HepG2 (cell line): ENCODE measurements around the gene TMEM190. TPM values are rescaled to one million over a fixed set of nuclear protein-coding genes. Genes with fewer than 3 reads are reported as not detected.

Source experiments
- ATAC-seq: fragments of 200-7000 bp; cut with Tn5 transposase; 3 replicates; pipeline ENCODE4 v1.9.1; 2020; ENCODE audit warnings: mild to moderate bottlenecking, moderate library complexity
- BruUV-seq: library from RNA; stranded (reverse); fragments of 400-500 nt; replicated peaks from 2 replicates; lab custom pipeline; 2021; lab: Mats Ljungman, UMichigan
- CTCF ChIA-PET: fragments of 300-600 bp; formaldehyde crosslinking; extraction: SDS; loops from one replicate; lab custom pipeline; 2021; ENCODE audit warnings: low total read pairs, inconsistent platforms, low intra/inter-chr PET ratio; lab: Yijun Ruan, JAX
- POLR2A ChIA-PET: fragments of 350-600 bp; sonication (Branson Sonifier 250); formaldehyde crosslinking; loops from one replicate; lab custom pipeline; 2020; ENCODE audit warnings: antibody characterized with exemption, inconsistent platforms; lab: Yijun Ruan, JAX
- DNase-seq: peaks from one replicate; pipeline ENCODE4 v3.0.0-alpha.2; 2015; ENCODE audit warnings: low spot score
- FAIRE-seq: peaks from 3 replicates; lab custom pipeline; 2011; peaks lifted over from hg19 to GRCh38; lab: Jason Lieb, UNC
- H2AFZ ChIP-seq: one replicate; pipeline ENCODE4 v1.6.1; 2011; ENCODE audit warnings: low read length, inconsistent platforms
- H3K27ac ChIP-seq: fragments of 300-600 bp; 3 replicates; pipeline ENCODE4 v1.8.0; 2011; ENCODE audit warnings: mixed run types, mild to moderate bottlenecking, mixed read lengths, low read length, inconsistent platforms; ENCODE audit not compliant: insufficient read depth; ENCODE audit errors: extremely low read length
- H3K27me3 ChIP-seq, 2 experiments: fragments of 200-600 bp in 1 of 2; 2 replicates in 1 of 2; 3 replicates in 1 of 2; pipeline versions ENCODE4 v1.6.0 to v1.8.0; 2011; ENCODE audit warnings: low read length in 2 of 2, mild to moderate bottlenecking in 2 of 2, moderate library complexity in 2 of 2, inconsistent platforms in 1 of 2; ENCODE audit not compliant: insufficient read depth in 2 of 2, control insufficient read depth in 1 of 2
- H3K36me3 ChIP-seq, 2 experiments: fragments of 200-600 bp in 1 of 2; replicated peaks in 1 of 2; 2 replicates in 1 of 2; 3 replicates in 1 of 2; pipeline versions ENCODE4 v1.5.1 to v1.8.0; 2011; ENCODE audit warnings: low read length in 2 of 2, inconsistent platforms in 1 of 2; ENCODE audit not compliant: insufficient read depth in 2 of 2, control insufficient read depth in 1 of 2
- H3K4me1 ChIP-seq: 2 replicates; pipeline ENCODE4 v1.5.1; 2012; ENCODE audit warnings: low read length, inconsistent platforms; ENCODE audit not compliant: insufficient read depth
- H3K4me2 ChIP-seq: 2 replicates; pipeline ENCODE4 v1.6.0; 2011; ENCODE audit warnings: low read depth, low read length, inconsistent platforms
- H3K4me3 ChIP-seq, 3 experiments: fragments of 200-600 bp in 1 of 3; sonication (generic), shearing (Covaris generic) in 1 of 3; replicated peaks in 1 of 3; 2 replicates each; pipeline ENCODE4 v1.5.1; 2011 to 2016; ENCODE audit warnings: low read length in 3 of 3, inconsistent platforms in 2 of 3, low read depth in 2 of 3, mild to moderate bottlenecking in 2 of 3, control low read depth in 1 of 3, mixed read lengths in 1 of 3; ENCODE audit not compliant: insufficient read depth in 1 of 3
- H3K79me2 ChIP-seq: one replicate; pipeline ENCODE4 v1.6.1; 2011; ENCODE audit warnings: low read length, inconsistent platforms; ENCODE audit not compliant: insufficient read depth
- H3K9ac ChIP-seq: 2 replicates; pipeline ENCODE4 v1.6.0; 2011; ENCODE audit warnings: mild to moderate bottlenecking, low read depth, low read length, inconsistent platforms; ENCODE audit not compliant: insufficient read depth
- H3K9me3 ChIP-seq: 2 replicates; pipeline ENCODE4 v1.5.1; 2012; ENCODE audit warnings: mild to moderate bottlenecking, low read length
- H4K20me1 ChIP-seq: 2 replicates; pipeline ENCODE4 v1.6.0; 2011; ENCODE audit warnings: inconsistent platforms, mild to moderate bottlenecking, low read length, moderate library complexity; ENCODE audit not compliant: insufficient read depth
- AHR ChIP-seq: IDR thresholded peaks from 2 replicates; pipeline ENCODE4 v1.6.1; 2018; ENCODE audit warnings: missing genetic modification reagents, missing compliant biosample characterization
- FOSL1 ChIP-seq: sonication (generic); formaldehyde crosslinking; IDR thresholded peaks from 2 replicates; pipeline ENCODE4 v1.9.0; 2021; ENCODE audit warnings: missing genetic modification reagents, borderline replicate concordance
- FOXM1 ChIP-seq: sonication (generic); formaldehyde crosslinking; IDR thresholded peaks from 2 replicates; pipeline ENCODE4 v1.5.0; 2020; ENCODE audit warnings: missing genetic modification reagents
- GABPA ChIP-seq, 2 experiments: IDR thresholded peaks; 2 replicates each; pipeline ENCODE4 v1.6.1; 2011 to 2016; ENCODE audit warnings: low read depth in 2 of 2, low read length in 1 of 2, missing biosample characterization in 1 of 2, missing genetic modification characterization in 1 of 2
- GABPB1 ChIP-seq: IDR thresholded peaks from 2 replicates; pipeline ENCODE4 v1.6.1; 2016; ENCODE audit warnings: mild to moderate bottlenecking, missing genetic modification reagents, moderate library complexity, missing compliant biosample characterization
- HBP1 ChIP-seq: IDR thresholded peaks from 2 replicates; pipeline ENCODE4 v1.6.1; 2016; ENCODE audit warnings: low read depth, control low read depth
- HINFP ChIP-seq: sonication (generic); formaldehyde crosslinking; IDR thresholded peaks from 2 replicates; pipeline ENCODE4 v1.4.0; 2020; ENCODE audit warnings: low read depth, mild to moderate bottlenecking, missing genetic modification reagents
- HIVEP1 ChIP-seq: sonication (generic); formaldehyde crosslinking; IDR thresholded peaks from 2 replicates; pipeline ENCODE4 v1.4.0; 2020; ENCODE audit warnings: mild to moderate bottlenecking, missing genetic modification reagents
- KLF16 ChIP-seq, 2 experiments: sonication (generic) in 1 of 2; formaldehyde crosslinking in 1 of 2; IDR thresholded peaks; 2 replicates each; pipeline versions ENCODE4 v1.6.1 to v1.8.0; 2016 to 2023; ENCODE audit warnings: missing genetic modification reagents in 2 of 2, missing compliant biosample characterization in 1 of 2
- MAFF ChIP-seq: IDR thresholded peaks from 2 replicates; pipeline ENCODE4 v1.6.1; 2011; ENCODE audit warnings: low read depth, low read length, improper control_type of control experiment
- NR2F1 ChIP-seq, 2 experiments: fragments of 450-650 bp in 1 of 2; formaldehyde crosslinking in 1 of 2; IDR thresholded peaks; 2 replicates each; pipeline versions ENCODE4 v1.5.0 to v1.6.1; 2016 to 2020; ENCODE audit warnings: mild to moderate bottlenecking in 1 of 2, missing compliant biosample characterization in 1 of 2, missing genetic modification reagents in 1 of 2, moderate library complexity in 1 of 2
- ZNF670 ChIP-seq: sonication (generic); formaldehyde crosslinking; IDR thresholded peaks from 2 replicates; pipeline ENCODE4 v1.8.0; 2022; ENCODE audit warnings: mild to moderate bottlenecking, missing genetic modification reagents, borderline replicate concordance
- ZNF878 ChIP-seq: sonication (generic); formaldehyde crosslinking; IDR thresholded peaks from 2 replicates; pipeline ENCODE4 v1.8.1; 2023; ENCODE audit warnings: mild to moderate bottlenecking, missing genetic modification reagents, moderate library complexity
- WGBS: methylation state at CpG from one replicate; pipeline ENCODE4 v1.1.6; 2017; ENCODE audit warnings: low lambda C conversion rate; 5-methylcytosine and 5-hydroxymethylcytosine counted together
- in situ Hi-C: cut with HindIII; loops from 2 replicates; pipeline ENCODE4 v1.10.0; 2017; ENCODE audit warnings: low pct_unique_long_range_greater_than_20kb; ENCODE audit not compliant: extremely low pct_ligation_motif_present
- intact Hi-C: fragments of 100-400 bp; cut with micrococcal nuclease; formaldehyde crosslinking; loops from one replicate; pipeline ENCODE4 v1.10.0; 2022; ENCODE audit not compliant: unreplicated experiment
- polyA plus RNA-seq, 8 experiments: library from polyadenylated mRNA; depleted of rRNA in 3 of 8; stranded (reverse) in 7 of 8; unstranded in 1 of 8; fragments of >200 nt; fragmentation: Illumina TruSeq in 4 of 8; extraction: Trizol in 4 of 8; gene quantifications; 2 replicates each; pipeline versions ENCODE4 v1.2.1 to v1.2.3, GENCODE V29; 2011 to 2016; ENCODE audit warnings: low read depth in 4 of 8, missing spikeins in 1 of 8, mixed read lengths in 1 of 8; ENCODE audit not compliant: insufficient read depth in 1 of 8
- total RNA-seq, 5 experiments: library from RNA; depleted of rRNA; stranded (reverse); fragments of >200 nt; fragmentation: Illumina TruSeq; extraction: Trizol; gene quantifications; 2 replicates each; pipeline ENCODE4 v1.2.3, GENCODE V29; 2016; ENCODE audit warnings: low read depth in 1 of 5
- TF ChIP-seq, protein P1 (sequence below): sonication (generic); formaldehyde crosslinking; IDR thresholded peaks from 2 replicates; pipeline ENCODE4 v1.8.0; 2022; ENCODE audit warnings: missing genetic modification reagents, mild to moderate bottlenecking, inconsistent platforms, borderline replicate concordance
- TF ChIP-seq, protein P2 (sequence below): sonication (generic); formaldehyde crosslinking; IDR thresholded peaks from 2 replicates; pipeline ENCODE4 v1.8.1; 2023; ENCODE audit warnings: mild to moderate bottlenecking, missing genetic modification reagents

Gene TMEM190
- total and polyA plus RNA-seq, 2 of the 13 experiments (the other 11 are each of a cell fraction or from before 2014, with no cell fraction given) = 0.35 to 0.83 TPM

GRCh38 chr19:55372316-55373081, 4.1 kb upstream of the TMEM190 start:
- H4K20me1 ChIP-seq = no peaks in the 10 kb centered on the region
- 27% methylated on average over 15 of the region's 24 CpGs for WGBS
- no peaks in the 10 kb centered on the region for H3K36me3 ChIP-seq
- peak overlapping the region; percentile 49; the same call in 1 of the 2 replicates for H3K4me2 ChIP-seq
- ChIA-PET POLR2A (interaction anchor here (0.7 to 1.0 kb wide), 4 partner anchors 12 to 33 kb away, joined by 3 to 4 read pairs (median 3); partner anchors contain the start of gene KMT5C), CTCF (no interaction called here)
- intact Hi-C loops = no loop called here
- H3K9me3 ChIP-seq = no peaks in the 10 kb centered on the region
- peaks cover 74% of the 10 kb centered on the region for H3K4me1 ChIP-seq
- no TSS peak for BruUV-seq
- 0 out of 2 replicates have a peak overlapping the region, but pooled peaks have one; percentile 8 for H3K9ac ChIP-seq
- no peak for ATAC-seq
- peak; percentile 26 for DNase-seq
- H2AFZ ChIP-seq = no peak overlapping the region
- peak overlapping the region in 1 of 3 experiments; percentile 70; a peak in 2 of 6 replicates for H3K4me3 ChIP-seq
- no peak for FAIRE-seq
- H3K27me3 ChIP-seq = peaks cover 7 to 37% of the 10 kb centered on the region in 2 experiments; a peak in 4 of 5 replicates
- no peak overlapping the region for H3K27ac ChIP-seq
- H3K79me2 ChIP-seq = no peaks in the 10 kb centered on the region
- in situ Hi-C loops = no loop called here
- TF ChIP-seq ZNF670 (CRISPR knock-in tag) (no peak), GABPA (IDR thresholded peaks at IDR 0.05; ENCODE audit: low read depth, low read length) (no peak), GABPA (CRISPR knock-in tag; IDR thresholded peaks at IDR 0.05; ENCODE audit: low read depth) (peak; percentile 69; the same call in 1 of the 2 replicates), FOSL1 (CRISPR knock-in tag) (no peak), NR2F1 (CRISPR knock-in tag; IDR thresholded peaks at IDR 0.05) (0 out of 4 replicates have a peak, but pooled peaks of 1 of the 2 experiments have one; percentile 24), HBP1 (no peak), ZNF878 (CRISPR knock-in tag) (no peak), MAFF (no peak), KLF16 (CRISPR knock-in tag; IDR thresholded peaks at IDR 0.05) (peak in 1 of 2 experiments; percentile 28; a peak in 1 of 4 replicates), AHR (CRISPR knock-in tag) (no peak), HIVEP1 (CRISPR knock-in tag) (no peak), GABPB1 (peak; percentile 78), HINFP (no peak), FOXM1 (CRISPR knock-in tag) (no peak)
- TF ChIP-seq, protein P1, sequence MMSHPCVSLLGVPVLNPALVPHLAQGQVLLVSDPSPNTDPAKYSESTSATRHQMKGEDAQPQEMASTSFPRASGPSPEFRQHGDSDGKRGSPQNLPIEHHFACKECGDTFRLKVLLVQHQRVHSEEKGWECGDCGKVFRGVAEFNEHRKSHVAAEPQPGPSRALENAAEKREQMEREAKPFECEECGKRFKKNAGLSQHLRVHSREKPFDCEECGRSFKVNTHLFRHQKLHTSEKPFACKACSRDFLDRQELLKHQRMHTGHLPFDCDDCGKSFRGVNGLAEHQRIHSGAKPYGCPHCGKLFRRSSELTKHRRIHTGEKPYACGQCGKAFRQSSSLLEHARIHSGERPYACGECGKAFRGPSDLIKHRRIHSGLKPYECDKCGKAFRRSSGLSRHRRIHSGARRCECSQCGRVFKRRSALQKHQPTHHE (CRISPR knock-in tag) = no peak
- TF ChIP-seq, protein P2, sequence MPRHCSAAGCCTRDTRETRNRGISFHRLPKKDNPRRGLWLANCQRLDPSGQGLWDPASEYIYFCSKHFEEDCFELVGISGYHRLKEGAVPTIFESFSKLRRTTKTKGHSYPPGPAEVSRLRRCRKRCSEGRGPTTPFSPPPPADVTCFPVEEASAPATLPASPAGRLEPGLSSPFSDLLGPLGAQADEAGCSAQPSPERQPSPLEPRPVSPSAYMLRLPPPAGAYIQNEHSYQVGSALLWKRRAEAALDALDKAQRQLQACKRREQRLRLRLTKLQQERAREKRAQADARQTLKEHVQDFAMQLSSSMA (CRISPR knock-in tag) = no peak
